GM21526 (cell line): ENCODE measurements around the gene SYT14.
"Not testable (repeated sequence)": the region's sequence is repeated elsewhere in the genome, so short reads cannot be mapped to it uniquely, and the experiment has no call there.

ENCODE experiments used
- ATAC-seq: cut with Tn5 transposase; IDR thresholded peaks from one replicate; pipeline ENCODE4 v1.9.1; 2021; ENCODE audit warnings: moderate library complexity; ENCODE audit not compliant: unreplicated experiment, low FRiP score

SYT14 gene

DNA sequence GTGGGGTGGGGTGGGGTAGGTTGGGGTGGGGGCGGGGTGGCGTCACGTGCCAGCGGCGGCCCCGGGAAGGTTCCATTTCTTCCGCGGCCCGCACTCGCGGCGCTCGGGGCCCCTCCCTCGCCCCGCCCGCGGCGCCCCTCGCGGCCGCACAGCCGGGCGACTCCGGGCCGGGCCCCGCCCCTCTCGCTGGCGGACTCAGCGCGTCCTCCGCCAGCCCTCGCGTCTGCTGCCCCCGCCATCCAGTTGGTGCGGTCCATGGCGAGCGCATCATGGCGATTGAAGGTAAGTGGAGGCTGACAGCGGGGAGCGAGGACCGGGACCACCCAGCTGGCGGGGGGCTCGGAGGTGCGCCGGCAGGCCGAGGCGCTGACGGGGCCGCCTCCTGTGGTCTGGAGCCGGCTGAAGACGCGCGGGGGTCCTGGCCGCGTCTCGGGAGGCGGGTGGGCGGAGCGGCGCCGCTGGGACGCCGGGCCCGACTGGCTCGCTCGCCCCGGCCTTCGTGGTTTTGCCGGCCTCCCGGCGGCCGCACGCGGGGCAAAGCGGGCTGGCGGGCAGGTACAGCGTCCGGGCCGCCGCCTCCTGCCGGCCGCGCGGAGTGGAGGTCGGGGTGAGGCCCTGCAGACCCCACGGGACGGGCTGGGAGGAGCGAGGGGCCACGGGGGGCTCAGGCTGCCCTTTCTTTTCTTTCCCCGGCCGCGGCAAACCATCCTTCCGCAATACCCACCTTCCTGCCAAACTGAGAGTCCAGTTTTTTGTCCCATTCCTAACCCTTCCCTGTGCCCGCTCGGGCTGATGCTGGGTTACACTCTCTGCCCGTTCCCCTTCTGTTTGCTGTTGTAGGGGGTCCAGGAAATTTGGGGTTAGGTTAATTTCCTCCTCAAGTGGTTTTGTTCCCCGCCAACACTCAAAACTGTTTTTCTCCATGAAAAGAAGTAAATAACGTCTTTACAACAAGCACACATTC is at the start of gene SYT14:
Gene SYT14, plus strand, starts transcription at position 222 of the 964 bp plus-strand sequence. Its CDS starts 48 bp downstream, at position 270.
- ATAC-seq: peak; percentile 31

DNA sequence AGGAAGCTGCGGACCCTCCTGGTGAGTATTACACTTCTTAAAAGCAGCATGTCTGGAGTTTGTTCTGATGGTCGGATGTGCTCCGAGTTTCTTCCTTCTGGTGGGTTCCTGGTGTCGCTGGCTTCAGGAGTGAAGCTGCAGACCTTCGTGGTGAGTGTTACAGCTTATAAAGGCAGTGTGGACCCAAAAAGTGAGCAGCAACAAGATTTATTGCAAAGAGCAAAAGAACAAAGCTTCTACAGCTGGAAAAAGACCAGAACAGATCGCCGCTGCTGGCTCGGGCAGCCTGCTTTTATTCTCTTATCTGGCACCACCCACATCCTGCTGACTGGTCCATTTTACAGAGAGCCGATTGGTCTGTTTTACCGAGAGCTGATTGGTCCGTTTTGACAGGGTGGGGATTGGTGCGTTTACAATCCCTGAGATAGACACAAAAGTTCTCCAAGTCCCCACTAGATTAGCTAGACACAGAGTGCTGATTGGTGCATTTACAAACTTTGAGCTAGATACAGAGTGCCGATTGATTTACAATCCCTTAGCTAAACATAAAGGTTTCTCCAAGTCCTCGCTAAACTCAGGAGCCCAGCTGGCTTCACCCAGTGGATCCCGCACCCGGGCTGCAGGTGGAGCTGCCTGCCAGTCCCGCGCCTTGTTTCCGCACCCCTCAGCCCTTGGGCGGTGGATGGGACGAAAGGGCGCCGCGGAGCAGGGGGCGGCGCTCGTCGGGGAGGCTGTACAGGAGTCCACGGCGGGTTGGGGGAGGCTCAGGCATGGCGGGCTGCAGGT is 49.5 kb upstream of the SYT14 start:
- ATAC-seq: not testable (repeated sequence)

DNA sequence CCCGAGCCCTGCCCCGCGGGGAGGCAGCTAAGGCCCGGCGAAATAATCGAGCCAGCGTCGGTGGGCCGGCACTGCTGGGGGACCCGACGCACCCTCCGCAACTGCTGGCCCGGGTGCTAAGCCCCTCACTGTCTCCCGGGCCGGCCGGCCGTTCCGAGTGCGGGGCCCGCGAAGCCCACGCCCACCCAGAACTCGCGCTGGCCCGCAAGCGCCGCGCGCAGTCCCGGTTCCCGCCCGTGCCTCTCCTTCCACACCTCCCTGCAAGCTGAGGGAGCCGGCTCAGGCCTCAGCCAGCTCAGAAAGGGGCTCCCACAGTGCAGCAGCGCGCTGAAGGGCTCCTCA is 49.0 kb upstream of the SYT14 start:
- ATAC-seq: no peak

DNA sequence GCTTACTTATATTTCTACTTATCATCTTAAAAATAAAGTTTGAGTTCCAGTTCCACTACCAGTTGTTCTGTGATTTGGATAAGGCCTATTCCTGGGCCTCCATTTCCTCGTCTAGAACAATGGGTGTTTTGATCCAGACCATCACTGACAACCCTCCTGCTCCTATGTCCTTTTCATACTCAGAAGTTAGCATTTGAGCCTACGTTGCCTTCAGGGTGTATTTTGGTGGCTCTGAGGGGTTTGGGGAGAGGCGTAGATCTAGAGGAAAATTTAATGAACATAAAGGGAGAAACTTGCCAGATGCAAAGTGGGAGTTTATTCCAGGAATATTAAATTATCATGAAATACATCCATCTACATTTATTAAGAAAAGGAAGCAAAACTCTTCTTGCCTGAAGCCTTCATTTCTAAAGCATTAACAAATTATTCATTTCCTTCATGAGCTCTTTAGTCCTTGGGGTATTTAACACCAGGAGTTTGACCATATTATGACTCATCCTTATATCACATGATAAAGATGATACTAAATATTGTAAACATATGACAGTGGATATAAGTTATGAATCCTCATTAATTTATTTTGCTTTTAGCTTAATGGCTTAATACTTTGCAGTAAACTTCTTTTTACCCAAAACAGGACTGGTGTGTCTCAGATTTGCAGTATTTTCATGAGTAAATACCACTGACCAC is 47.2 kb upstream of the SYT14 start:
- no peak for ATAC-seq

DNA sequence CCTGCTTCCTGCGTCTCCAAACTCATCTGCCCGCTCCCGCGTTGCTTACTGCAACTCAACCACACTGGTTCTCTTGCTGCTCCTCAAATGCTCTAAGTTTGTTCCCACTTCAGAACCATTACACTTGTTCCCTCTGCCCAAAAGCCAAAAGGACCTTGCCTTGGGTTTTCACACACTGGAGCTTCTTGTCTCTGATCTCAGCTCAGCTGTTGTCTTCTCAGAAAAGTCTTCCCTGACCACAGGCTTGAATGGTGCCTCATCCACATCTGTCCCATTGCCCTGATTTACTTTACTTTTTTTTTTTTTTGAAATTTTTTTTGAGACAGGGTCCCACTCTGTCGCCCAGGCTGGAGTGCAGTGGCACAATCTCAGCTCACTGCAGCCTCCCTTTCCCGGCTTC is 44.3 kb upstream of the SYT14 start:
- ATAC-seq: no peak

DNA sequence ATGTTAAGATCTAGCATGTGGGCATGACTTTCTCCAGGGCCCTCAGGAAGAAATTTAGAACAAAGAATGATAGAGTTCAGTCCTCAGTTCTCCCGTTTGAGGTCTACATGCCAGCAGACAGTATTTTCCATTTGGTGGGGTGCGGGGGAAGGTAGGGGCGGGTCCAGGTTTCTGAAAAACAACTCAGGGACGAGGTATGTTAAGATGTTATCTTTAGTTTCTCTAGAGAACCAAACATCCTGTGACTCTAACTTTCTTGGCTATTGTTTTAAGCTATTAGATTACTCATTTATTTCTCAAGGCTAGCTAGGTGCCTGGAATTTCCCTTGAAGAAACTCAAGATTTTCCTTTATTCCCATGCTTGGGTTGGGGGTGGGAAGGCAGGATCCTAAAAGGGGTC is 42.3 kb upstream of the SYT14 start:
- no peak for ATAC-seq

DNA sequence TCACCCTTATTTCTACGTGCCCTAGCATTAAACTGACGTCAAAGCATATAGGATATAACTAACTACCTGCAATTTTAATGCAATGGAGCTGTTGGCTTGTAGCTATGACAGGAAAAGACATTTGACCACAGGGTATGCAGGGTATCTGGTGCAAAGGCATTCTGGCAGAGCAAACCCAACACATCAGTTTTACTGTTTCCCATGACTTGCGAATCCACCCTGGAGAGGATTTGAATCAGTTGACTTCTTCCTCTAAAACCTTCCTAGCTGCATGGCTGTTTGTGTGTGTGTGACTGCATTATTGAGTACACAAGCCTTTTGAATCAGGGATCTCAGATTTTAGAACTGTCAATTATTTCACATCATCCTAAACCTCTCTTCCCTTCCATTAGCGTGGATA is 41.7 kb upstream of the SYT14 start:
- ATAC-seq: no peak

DNA sequence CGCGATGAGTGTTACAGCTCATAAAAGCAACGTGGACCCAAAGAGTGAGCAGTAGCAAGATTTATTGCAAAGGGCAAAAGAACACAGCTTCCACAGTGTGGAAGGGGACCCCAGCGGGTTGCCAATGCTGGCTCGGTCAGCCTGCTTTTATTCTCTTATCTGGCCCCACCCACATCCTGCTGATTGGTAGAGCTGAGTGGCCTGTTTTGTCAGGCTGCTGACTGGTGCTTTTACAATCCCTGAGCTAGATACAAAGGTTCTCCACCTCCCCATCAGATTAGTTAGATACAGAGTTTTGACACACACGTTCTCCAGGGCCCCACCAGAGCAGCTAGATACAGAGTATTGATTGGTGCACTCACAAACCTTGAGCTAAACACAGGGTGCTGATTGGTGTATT is 39.7 kb upstream of the SYT14 start:
- not testable (repeated sequence) for ATAC-seq

DNA sequence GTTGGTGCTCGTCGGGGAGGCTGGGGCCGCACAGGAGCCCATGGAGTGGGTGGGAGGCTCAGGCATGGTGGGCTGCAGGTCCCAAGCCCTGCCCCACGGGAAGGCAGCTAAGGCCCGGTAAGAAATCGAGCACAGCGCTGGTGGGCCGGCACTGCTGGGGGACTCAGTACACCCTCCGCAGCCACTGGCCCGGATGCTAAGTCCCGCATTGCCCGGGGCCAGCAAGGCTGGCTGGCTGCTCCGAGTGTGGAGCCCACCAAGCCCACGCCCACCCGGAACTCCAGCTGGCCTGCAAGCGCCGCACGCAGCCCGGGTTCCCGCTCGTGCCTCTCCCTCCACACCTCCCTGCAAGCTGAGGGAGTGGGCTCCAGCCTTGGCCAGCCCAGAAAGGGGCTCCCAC is 39.2 kb upstream of the SYT14 start:
- ATAC-seq: not testable (repeated sequence)

DNA sequence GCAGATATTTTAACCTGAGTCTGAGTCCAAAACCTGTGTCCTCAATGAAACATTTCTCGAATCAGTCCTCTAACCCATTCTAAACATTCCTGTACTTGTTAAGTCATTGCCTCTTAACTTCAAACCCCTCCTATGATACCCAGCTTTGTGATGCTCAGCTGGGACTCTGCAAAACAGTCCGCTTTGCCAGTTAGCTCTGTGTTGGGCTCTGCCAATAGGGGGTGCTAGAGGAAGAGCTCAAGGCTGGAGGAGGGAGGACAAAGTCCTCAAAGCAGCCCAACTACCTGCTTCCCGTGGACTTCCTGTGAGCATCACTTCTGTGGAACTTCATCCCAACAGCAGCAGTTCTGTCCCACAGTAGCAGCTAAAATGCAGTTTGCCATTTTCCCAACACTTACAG is 38.1 kb upstream of the SYT14 start:
- ATAC-seq: no peak

DNA sequence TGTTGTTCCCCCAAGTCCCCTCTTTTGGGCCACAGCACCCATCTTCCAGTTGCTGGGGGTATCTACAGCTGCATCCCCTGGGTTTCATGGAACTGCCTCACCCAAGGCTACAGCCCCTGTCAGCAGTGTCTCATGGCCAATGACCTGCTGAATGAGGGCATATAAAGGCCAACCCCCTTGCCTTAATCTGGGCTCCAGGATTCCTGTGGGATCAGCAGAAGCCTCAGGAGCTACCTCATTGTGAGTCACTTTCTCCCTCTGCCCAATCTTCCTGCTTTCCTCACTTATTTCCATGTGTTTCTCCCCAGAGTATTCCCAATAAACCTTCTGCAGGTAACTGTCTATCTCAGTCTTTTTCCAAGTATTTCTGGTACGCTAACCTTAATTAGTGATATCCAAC is 37.3 kb upstream of the SYT14 start:
- no peak for ATAC-seq

DNA sequence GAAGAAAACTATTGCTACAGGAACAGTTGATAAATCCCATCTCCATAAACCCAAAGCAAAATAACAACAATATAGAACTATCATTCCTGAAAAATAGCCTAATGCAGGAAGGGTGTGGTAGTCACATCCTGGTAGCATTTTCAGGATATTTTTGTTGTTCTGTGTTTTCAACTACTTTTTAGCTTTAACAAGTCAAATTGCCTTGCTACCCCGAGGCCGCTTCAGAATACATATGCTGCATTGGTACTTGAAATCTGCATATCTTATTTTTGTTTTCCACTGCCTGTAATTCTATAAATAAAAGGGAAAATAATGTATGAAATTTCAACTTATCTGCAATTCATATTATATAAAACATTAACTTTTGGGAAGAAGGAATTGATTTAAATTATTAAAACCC is 36.8 kb upstream of the SYT14 start:
- ATAC-seq: no peak

DNA sequence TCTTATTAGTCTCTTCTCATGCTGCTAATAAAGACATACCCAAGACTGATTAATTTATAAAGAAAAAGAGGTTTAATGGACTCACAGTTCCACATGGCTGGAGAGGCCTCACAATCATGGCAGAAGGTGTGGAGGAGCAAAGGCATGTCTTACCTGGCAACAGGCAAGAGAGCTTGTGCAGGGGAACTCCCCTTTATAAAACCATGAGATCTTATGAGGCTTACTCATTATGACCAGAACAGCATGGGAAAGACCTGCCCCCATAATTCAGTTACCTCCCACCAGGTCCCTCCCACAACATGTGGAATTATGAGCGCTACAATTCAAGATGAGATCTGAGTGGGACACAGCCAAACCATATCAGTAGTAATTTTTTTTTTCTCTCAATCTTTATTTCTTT is 33.2 kb upstream of the SYT14 start:
- not testable (repeated sequence) for ATAC-seq

DNA sequence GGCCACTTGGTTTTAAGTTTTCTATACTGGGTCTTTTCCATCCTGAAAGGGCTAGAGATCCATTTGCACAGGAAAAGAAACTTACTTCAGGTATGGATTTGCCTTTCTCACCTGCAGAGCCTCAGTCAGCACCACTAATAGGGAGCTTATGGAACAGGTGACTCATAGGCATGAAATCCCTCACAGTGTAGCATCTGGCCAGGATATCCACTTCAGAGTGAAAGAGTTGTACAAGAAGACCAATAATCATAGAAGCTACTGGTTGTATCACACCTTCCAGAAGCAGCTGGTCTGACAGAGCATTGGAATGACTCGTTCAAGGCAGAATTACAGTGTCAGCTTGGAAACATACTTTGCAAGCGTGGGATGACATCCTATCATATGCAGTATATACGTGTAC is 26.3 kb upstream of the SYT14 start:
- ATAC-seq: no peak

DNA sequence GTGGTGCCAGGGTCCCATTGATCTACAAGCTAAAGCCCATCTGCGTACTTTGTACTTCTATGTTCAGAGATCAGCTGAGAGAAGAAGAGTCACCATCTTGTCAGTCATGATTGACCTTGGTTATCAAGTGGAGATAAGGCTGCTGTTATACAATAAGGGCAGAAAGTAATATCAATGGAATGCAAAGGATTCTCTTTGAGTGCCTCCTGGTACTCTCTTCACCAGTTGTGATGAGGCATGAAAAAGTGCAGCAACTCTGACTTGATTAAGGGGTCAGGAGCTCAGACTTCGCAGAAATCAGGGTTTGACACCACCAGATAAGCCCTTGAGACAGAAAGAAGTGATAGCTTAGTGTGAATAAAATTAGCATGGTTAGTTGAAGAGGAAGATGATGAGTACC is 25.7 kb upstream of the SYT14 start:
- no peak for ATAC-seq

DNA sequence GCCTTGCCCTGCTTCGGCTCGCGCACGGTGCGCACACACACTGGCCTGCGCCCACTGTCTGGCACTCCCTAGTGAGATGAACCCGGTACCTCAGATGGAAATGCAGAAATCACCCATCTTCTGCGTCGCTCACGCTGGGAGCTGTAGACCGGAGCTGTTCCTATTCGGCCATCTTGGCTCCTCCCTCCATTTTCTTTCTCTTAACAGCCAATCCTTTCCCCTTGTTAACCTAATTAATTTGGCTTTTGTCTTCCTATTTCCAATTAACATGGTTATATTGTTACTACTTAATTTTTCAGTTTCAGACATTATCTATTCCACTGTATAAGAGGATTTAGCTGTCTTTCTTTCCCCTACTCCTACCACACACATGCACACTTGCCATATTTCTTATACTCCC is 18.4 kb upstream of the SYT14 start:
- not testable (repeated sequence) for ATAC-seq

DNA sequence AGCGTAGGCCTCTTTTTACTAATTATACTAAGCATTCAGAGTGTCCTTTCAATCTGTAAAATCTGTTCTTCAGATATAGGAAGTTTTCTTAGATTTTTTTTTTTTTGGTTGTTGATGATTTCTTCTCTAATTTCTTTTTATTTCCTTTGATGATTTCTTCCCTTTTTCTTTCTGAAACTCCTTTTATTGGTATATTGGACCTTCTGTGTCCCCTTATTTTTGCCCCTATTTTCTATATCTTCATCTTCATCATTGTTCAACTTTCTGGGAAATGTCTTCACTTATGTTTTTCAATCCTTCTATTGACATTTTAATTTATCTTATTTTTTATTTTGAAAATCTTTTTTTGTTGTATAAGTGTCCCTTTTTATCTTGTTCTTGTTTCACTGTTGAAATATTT is 17.2 kb upstream of the SYT14 start:
- no peak for ATAC-seq

DNA sequence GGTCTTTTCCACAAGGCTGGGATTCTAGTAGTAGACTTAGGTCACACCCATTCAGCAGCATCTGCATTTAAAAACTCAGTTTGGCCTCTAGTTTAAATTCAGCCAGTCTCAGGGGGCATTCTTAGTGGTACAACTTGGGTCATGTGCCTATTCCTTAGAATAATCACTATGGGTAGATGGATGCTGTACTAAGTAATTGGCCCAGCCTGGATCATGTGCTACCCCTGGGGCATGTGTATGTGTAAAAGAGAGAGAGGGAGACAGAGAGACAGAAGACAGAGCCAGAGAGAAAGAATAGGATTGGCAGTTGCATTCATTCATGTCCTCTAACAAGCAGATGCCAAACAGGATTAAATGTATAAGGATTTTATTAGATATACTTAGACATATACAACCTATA is 13.6 kb upstream of the SYT14 start:
- no peak for ATAC-seq

DNA sequence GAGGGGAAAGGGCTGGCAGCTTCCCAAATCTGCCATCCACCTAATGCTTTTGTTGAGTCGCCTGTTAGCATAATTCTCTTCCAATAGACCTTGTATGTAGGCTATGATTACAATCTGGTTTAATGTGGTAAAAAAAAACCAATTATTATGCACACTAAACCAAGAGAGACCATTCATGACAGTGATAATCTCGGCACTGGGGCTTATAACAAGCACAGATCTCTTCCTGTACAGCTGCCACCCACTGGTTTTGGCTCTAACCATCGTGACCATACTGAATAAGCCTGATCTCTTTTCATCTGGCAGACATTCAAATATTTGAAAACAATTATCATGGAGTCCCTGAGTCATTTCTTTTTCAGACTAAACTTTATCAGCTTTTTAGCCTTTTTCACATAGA is 12.0 kb upstream of the SYT14 start:
- no peak for ATAC-seq

DNA sequence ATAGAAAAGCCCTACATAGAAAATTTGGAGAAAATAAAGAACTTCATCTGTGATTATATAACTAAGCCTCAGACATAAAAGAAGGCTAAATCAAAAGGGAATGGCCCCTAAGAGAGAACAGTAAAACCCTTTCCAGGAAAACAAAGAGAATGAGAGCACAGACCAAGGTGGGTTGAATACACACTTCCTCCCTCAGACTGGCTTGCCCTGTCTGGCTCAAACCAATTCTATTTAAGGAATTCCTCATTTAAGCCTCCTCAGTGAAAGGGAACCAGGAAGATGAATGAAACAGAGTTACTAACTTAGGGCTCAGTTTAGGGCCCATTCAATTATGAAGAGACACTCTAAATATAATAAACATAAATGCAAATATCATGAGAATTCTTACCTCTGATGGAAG is 10.6 kb upstream of the SYT14 start:
- ATAC-seq: no peak

DNA sequence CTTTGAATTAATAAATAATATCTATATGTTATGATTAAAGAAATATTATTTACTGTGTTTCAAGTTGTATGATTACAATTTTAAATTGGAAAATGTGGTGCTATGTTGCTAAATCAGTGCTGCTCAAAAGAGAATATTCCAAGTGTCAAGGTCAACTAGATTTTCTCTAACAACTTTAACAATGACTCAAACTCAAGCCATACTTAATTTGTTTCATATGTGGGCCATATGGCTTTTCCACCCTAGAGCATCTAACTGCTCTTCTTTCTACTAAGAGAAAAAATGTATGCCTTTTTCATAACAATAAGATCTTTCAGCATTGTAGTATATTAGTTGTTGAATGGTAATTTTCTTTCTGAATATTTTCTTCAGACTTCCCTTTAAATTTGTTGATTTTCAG is 8.3 kb upstream of the SYT14 start:
- no peak for ATAC-seq
